NOMO-1 treated with dmso at 0.1 percent for 144 hours (cell line): ENCODE results near the gene CD40.
A peak's percentile ranks its signal among the peaks of the same experiment; 100 is the strongest.

Experiments used
- DNase-seq: peaks from one replicate; lab custom pipeline; 2025; ENCODE audit not compliant: unreplicated experiment; lab: John Stamatoyannopoulos, UW

Gene CD40

DNA sequence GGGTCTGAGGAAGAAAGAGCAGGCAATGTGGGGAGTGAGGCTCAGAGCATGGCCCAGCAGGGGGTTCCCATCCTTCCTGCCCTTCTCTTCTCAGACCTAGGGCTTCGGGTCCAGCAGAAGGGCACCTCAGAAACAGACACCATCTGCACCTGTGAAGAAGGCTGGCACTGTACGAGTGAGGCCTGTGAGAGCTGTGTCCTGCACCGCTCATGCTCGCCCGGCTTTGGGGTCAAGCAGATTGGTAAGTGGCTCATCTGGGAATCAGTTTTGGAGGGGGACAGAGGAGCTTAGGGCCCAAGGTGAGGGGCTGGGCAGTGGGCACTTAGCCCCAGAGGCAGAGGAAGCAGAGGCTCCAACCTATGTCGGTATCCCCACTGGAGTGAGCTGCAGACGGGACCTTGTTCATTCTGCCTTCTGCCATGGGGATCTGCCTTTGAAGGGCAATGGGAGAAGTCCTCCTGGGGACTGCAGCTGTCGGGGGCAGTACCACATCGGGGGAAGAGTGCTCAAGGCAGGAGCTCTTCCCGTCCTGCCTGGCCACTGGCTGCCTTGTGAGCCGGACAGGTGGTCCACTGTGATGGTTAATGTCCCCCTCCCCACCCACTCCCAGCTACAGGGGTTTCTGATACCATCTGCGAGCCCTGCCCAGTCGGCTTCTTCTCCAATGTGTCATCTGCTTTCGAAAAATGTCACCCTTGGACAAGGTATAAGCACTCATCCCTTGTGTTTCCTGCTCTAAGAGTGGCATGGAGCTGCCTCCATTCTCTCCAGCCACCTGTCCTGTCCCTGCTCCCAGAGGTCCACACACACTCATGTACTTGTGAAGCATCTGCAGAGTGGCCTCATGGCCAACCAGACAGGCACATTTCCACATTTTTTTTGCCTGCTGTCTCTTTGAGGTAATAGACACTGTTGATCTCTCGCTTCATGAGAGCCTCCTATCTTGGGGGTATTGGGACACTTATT lies 4.7 kb downstream of the CD40 start:
- no peak for DNase-seq

DNA sequence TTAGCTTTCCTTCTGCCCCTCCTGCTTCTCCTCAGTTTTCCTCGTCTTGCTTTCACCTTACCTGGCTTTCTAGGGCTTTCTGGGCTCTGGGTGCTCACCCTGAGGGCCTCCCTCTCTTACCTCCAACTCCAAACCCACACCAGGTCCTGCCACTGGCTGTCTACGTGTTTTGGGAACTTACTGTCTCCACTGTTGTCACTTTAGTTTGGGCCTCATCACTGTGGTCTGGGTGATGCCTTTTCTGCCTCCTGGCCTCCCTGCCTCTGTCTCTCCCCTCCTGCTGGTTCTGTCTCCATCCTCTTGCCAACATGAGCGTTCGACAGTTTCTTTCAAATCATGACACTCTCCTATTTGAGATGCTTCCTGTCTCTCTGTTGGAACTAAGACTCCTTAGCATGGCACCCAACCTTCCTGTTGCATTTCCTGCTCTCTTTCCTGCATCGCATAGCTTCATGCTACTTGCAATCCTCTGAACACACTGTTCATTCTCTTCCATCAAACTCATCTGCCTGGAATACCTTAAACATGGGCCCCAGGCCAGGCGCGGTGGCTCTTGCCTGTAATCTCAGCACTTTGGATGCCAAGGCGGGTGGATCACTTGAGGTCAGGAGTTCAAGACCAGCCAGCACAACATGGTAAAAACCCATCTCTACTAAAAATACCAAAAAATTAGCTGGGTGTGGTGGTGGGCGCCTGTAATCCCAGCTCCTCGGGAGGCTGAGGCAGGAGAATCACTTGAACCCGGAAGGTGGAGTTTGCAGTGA lies 5.5 kb downstream of the CD40 start:
- no peak for DNase-seq

DNA sequence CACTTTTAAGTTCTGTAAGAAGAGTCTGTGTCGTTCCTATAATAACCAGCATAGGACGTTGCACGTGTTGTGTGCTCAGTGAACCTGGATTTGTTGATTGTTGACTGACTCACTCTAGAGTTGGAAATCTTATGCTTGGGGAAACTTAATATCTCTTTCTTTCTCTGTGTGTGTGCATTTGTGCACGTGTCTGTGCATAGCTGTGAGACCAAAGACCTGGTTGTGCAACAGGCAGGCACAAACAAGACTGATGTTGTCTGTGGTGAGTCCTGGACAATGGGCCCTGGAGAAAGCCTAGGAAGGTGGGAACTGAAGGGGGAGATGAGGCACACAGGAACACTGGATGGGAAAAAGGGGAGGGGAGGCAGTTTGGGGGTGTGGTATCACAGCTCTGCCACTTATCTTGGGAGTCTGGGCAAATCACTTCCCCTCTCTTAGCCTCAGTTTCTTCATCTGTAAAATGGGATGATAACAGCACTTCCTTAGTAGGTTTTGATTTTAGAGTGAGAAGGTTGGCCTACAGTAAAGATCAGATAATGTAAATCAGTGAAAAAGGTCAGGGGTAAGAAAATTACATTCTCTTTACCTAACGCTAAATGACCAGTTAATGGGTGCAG lies 8.4 kb downstream of the CD40 start:
- no peak for DNase-seq

DNA sequence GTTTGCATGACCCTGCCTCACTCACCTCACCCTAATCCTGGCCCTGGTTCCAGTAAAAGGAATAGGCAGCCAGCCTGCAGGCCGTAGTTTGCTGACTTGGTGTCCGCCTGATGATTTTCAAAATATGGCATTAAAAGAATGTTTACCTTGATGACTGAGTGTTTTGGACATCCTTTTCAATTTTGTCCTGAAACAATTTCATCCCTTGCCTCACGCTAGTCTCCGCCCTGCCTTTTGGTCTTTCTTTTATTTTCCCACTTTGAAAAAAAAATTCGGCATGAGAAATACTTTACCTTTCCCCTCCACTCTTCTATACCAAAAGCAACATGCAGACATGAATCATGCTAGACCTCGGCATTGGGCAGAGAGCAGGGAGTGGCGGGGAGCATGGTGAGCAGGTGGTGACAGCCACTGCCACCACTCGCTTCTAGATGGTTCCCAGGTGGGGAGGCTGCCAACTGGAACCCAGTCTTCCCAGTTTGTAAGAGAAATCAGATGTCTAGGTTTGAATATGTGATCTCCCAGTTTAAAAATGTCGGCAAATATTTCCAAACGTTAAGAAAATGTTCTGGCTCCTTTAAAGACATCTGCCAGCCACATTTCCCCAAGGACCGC lies 9.4 kb downstream of the CD40 start:
- no peak for DNase-seq

DNA sequence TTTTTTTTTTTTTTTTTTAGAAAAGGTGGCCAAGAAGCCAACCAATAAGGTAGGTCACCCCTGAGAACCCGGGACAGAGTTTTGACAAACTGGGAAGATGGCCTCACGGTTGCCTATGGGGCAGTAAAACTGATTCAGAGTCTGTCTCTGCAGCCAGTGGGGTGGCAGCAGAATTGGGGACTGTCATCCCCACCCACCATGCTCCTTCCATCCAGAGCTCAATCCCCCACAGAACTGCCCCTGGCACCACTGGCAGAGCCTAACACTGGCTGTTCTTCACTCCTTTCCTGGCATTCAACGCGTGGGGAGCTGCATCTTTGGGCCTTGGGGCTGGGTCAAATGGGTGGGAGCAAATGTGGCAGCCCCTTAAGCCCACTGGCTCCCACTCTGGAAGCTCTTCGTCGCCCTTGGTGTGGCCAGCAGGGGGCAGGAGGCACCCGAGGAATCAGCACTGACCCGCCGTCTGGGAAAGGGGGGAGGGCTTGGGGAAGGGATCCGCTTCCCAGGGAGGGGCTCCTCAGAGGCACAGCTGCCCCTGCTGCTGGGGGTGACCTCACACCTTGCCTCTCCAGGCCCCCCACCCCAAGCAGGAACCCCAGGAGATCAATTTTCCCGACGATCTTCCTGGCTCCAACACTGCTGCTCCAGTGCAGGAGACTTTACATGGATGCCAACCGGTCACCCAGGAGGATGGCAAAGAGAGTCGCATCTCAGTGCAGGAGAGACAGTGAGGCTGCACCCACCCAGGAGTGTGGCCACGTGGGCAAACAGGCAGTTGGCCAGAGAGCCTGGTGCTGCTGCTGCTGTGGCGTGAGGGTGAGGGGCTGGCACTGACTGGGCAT lies 10.4 kb downstream of the CD40 start:
- DNase-seq, result no peak

DNA sequence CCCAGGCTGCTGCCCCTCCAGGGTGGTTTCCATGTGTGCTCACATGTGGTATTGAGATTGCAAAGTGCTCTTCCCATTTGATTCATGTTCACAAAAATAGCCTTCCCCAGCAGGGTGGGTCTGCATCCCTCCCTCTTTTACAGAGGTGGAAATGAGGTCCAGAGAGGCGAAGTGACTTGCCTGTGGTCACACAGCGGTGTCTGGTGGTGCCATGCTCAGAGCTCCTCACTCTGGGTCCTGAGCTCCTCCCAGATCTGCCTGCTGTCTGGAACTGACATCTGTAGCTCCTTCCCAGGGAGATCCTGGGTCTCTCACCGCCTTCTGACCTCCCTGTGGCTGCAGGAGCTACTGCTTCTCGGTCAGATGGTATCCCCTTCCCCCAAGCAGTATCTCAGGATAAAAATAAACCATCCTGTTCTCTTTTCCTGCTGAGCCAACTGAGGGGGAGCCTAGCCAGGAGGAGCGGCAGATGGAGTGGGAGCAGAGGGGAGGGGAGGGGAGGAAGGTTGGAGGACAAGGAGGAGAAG lies 11.9 kb downstream of the CD40 start:
- DNase-seq, result no peak

DNA sequence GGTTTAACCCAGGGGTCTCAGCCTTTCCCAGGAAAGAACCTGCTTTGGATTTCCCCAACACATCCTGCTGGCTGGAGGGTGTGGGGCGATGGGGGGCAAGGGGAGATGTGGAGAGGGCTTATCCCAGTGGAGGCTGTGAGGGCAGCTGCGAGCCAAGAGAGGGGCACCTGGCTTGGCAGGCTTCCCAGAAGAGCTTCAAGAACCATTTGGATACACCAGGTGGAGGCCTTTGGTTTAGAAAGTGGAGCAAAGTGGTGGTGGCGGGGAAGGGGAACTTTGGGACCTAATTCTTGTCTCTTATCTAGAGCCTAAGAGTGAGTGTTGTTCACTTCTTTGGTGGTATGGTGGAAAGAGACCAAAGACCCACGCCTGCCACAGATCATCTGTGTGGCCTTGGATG lies 12.4 kb downstream of the CD40 start:
- DNase-seq, result no peak

DNA sequence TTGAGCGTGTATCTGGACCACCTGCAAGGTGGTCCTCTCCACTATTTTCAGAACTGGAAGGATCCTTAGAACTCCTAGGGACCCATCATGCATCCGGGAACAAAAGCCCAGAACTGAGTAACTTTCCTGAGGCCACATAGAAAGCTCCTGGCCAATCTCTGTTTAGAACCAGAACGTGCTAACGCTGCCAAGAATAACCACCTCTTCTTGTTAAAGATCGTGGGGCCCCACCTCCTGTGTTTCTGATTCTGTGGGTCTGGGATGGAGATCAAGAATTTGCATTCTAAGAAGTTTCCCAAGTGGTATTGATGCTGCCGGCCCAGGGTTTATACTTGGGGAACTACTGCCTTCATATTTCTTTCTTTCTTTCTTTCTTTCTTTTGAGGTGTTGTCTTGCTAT lies 13.3 kb downstream of the CD40 start:
- DNase-seq, result no peak

DNA sequence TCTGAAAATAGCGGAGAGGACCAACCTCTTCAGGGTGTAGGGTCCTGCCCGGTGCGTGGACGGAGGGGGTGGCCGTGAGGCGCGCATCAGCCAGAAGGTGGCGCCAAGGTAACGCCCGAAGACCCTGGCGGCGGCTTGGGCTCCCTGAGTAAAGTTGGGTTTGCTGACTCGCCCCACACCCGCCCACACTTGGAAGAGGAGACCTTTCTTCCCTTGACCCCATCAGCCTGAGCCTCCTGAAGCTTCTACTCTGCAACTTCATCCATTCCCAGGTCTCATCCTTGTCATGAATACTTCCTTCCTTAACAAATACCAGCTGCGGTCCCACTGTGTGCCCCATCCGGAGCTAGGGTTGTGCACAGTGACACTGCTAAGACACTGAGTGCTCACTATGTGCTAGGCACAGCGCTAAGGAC lies 14.6 kb downstream of the CD40 start:
- peak; percentile 43 for DNase-seq

DNA sequence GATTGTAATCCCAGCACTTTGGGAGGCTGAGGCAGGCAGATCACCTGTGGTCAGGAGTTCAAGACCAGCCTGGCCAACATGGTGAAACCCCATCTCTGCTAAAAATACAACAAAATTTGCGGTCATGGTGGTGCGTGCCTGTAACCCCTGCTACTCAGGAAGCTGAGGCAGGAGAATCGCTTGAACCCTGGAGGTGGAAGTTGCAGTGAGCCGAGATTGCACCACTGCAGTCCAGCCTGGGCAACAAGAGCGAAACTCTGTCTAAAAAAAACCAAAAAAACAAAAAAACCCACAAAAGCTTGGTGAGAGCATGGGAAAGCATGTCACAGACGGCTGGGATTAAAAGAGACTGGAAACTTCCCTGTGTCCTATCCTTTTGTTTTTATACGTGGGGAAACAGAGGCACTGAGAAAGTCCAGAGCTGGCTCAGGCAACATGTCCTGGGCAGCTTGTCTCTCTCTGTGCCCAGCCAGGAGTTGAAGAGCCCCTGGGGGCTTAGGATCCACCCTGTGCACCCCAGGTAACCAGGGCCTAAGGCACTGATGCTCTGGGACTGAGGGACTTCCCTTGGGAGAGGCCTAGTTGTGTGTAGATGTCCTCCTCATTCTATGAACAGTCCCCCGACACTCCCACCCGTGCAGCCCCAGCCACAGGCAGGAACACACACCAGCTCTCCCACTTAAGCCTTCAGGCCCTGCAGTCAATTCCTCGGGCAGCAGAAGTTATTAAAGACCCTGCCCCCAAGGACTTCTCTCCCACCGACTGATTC lies 16.0 kb downstream of the CD40 start:
- DNase-seq, result no peak

DNA sequence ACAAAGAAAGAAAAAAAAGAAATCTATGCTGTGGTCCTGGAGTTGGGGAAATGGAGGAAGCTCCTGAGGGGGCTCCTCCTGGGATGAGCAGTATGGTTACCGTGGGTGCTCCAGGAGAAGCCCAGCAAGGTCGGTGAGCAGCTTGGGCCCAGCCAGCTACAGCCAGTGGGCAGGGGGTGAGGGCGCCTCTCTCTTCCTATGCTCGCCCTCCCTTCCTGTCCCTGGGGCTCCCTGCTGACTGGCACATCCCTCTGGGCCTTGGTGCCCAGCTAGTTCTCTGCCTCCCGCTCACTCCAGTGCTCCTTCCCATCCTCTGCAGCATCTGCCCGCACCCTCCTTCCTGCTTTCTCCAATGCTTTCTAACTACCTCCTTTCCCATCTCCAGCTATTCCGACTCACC lies 16.6 kb downstream of the CD40 start:
- no peak for DNase-seq

DNA sequence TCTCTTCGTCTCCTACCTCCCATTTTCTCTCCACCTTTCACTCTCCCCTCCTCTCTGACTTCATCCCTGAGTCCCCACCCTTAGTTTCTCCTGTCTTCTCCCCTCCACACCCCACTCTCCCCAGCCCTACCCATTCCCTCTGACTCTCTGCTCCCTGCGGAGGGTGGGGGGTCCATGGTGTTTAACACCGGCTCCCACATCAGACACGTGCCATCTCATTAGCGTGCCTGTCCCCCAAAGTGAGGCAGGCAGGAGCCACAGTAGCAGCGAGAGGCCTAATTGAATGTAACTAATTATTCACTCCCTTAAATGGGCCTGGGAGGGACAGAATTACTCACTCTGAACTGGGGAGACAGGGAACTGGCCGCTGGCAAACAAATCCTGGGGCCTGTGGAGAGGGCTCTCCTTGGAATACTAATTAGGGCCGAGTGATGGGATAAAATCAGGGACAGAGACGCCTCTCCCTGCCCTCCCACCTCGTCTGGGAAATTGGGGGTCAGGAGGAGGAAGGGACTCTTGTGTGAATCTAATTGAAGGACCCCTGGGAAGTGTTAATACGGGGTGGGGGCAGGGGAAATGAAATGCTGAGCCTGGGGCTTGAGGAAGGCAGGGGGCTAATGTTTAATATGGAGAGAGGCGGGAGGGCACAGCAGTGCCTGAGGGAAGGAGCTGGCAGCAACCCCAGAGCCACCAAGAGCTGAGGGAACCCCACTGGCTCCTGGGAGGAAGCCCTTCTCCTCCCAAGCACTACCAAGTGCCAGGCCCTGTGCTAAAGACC lies 17.9 kb downstream of the CD40 start:
- DNase-seq, result no peak

DNA sequence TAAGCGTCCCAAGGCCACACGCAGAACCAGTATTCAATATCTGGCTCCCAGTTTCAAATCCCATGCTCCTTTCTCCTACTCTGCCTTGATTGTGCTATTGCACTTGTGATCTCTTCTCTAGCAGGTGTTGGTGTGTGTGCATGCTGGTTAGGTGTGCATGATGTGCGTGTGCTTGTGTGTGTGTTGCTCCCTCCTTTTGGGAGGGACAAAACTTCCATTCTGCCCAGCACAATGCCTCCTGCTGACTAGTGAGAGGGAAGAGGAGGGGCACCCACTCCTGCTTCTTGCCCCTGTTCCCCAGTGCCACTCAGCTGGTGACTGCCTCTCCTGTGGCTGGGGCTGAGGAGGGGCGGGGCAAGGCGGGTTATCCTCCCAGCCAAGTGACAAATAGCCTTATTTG lies 19.7 kb downstream of the CD40 start:
- no peak for DNase-seq

DNA sequence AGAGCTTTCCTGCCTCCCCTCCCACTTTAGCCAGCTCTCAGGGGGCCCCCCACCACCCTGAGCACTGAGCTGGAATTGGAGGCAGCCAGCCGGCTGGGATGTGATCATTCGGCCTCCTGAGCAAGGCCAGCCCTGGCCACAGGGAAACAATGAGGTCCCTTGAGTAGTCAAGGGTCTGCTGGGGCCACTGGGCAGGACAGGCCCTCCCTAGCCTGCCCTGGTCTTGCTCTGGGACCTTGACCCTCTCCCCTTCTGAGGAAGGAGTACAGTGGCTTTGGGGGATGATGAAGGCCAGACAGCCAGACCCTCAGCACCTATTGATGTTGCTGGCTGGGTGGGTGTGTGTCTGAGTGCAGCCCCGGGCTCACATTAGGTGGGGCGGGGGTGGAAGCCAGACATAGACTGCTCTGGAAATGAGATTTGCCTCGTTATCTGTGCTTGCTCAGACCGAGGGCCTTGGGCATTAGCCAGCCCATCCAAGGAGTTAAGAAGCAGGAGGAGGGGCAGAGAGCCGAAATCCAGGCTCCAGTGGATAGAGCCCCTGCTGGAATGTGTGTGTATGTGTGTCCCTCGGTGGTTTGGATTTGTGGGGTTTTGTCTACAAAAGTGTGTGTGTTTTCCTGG lies 21.3 kb downstream of the CD40 start:
- DNase-seq, result no peak

DNA sequence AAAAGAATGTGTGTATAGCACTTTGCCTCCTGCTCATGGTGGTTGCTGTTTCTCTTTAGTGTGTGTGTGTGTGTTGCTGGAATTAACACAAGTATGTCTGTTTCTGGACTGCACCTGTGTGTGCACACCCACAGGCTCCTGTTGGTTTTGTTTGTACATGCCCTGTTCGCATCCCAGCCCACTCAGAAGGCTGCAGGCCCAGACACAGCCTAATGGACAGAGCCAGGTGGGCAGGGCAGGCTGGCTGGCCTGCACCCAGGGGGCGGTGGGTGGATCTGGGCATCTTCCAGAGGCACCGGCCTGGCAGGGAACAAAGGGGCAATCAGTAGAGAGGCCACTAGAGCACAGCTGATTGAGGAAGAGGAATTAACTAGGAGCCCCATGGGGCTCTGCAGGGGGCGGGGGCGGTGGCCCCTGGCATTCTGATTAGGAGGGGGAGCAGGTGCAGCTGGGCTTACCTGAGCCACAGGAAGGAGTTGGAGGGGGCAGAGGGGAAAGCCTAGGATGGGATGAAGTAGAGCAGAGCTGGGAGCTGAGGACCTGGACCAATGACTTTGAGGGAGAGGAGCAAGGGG lies 21.9 kb downstream of the CD40 start:
- DNase-seq, result no peak

DNA sequence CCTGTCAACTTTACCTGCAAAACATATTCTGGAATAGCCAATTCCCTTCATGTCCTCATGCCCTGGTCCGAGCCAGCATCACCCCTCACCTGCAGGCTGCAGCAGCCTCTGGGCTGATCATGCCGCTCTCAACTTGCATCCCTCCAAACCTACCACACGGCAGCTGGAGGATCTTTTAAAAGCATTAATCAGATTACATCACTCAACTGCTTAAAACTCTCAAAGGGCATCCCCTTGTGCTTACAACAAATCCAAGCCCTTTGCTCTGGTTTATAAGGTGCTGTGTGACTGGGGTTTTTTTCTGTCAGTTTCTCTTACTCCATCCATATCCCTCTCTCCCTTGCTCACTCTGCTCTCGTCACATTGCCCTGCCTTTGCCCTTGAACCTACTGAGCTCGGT lies 24.0 kb downstream of the CD40 start:
- DNase-seq, result no peak

DNA sequence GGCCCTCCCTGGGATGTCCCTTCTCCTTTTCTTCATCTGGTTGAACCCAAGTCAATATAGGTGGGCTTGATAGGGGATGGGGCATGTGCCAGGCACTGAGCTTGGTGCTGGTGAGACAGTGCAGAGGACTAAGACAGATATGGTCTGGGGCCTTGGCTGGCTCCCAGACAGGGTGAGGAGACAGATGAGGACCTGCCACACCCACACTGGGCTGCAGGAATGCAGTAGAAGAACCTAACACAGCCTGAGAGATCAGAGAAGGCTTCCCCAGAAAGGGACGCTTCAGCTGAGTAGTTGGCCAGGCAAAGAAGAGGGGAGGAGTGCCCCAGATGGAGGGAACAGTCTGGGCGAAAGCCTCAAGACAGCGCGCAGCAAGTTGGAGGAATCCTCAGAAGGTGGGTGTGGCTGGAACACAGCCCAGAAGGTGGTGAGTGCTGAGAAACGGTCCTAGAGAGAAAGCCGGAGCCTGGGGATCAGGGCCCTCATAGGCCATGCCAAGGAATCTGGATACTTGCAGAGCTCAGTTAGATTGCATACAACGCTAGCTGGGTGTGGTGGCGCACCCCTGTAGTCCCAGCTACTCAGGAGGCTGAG lies 26.4 kb downstream of the CD40 start:
- DNase-seq, result no peak

DNA sequence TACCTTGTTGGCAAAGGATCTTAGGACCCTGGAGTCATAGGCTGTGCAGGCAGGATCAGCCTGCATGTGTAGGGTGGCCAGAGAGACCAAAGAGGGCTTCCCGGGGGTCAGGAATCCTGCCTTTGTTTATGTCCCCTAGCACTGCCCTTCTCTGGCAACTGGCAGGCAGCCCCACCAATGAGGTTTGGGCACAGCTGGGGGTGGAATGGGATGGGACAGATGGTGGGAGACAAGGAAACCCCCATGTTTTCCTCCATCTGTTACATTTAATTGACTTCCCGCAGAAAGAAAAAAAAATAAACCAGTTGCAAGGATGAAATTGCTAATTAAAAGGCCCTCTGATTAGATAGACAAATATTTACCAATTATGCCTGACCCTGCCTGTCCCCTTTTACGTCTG lies 27.6 kb downstream of the CD40 start:
- no peak for DNase-seq
